ENCODE data around the gene MRPS31.

Gene MRPS31

DNA sequence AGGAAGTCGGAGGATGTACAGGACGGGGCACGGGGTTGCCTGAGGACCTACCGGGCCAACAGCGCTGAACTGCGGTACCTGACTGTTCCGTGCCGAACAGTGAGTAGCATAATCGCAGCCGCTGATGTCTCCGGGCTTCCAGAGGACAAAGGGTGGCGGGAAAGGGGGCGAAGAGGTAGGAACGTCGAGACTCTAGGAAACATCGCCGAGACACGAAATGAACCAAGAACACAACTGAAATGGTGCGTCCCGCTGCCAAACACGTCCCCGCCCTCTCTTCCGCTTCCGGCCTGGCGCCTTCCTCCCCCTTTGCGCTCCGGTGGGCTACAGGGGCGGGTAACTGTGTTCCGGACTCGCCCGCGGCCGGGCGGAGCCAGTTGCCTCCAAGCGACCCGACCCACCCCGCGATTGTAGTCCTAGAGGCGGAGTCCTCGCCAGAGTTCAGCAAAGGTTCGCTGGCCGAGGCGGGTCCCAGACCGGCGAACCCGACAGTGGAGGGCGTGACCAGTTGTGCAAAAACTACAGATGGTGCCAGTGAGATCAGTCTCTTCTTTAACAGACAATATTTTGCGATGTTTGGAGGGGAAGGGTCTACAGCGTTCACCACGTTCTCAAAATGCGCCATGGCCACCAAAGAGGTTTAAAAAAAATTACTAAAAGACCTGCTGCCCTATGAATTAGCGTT is at the start of gene MRPS31:
MRPS31 (minus strand) TSS at position 257 of the 685 bp plus-strand sequence; CDS start at position 203, 54 bp downstream.
- no peak for TF ChIP-seq GATA3 (IDR thresholded peaks at IDR 0.05; ENCODE audit: low read depth, low read length)
- no peak for TF ChIP-seq GATA2 (IDR thresholded peaks at IDR 0.05; ENCODE audit: low read depth, low read length)

DNA sequence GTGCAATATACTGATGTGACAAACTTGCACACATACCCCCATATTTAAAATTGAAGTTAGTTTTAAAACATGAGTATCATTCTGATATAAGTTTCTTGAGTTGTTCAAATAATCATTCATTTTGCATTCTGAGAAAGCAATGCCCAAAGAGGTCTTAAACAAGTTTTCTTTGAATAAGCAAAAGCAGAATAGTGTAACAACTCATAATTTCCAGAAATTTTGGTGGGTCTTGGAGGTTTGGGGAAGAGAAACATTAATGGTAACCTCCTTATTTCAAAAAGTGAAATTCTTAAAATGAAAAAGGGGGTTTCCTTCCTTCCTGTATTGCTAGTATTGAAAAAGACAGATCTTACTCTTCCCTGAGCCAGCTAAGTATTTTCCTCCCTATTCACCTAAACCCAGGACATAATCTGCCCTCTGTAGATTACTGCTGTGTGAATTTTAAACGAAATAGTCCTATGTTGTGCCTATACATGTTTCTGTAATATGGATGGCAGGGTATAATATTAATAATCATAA is 48.9 kb upstream of the MRPS31 start:
- TF ChIP-seq GATA2 (IDR thresholded peaks at IDR 0.05; ENCODE audit: low read depth, low read length) = no peak
- TF ChIP-seq GATA3 (IDR thresholded peaks at IDR 0.05; ENCODE audit: low read depth, low read length) = no peak

DNA sequence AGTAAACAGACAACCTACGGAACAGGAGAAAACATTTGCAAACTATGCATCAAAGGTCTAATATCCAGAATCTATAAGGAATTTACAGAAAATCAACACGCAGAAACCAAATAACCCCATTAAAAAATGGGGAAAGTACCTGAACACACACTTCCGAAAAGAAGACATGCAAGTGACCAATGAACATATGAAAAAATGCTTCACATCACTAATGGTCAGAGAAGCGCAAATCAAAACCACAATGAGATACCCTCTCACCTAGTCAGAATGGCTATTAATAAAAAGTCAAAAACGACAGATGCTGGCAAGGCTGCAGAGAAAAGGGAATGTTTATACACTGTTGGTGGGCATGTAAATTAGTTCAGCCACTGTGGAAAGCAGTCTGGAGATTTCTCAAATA is 47.9 kb upstream of the MRPS31 start:
- TF ChIP-seq GATA2 (IDR thresholded peaks at IDR 0.05; ENCODE audit: low read depth, low read length) (no peak), GATA3 (IDR thresholded peaks at IDR 0.05; ENCODE audit: low read depth, low read length) (no peak)

GRCh38 chr13:40814803-40815202 is 43.8 kb upstream of the MRPS31 start:
- no peak for TF ChIP-seq GATA2 (IDR thresholded peaks at IDR 0.05; ENCODE audit: low read depth, low read length)
- TF ChIP-seq GATA3 (IDR thresholded peaks at IDR 0.05; ENCODE audit: low read depth, low read length) = no peak

- no peak for TF ChIP-seq GATA2 (IDR thresholded peaks at IDR 0.05; ENCODE audit: low read depth, low read length)
- TF ChIP-seq GATA3 (IDR thresholded peaks at IDR 0.05; ENCODE audit: low read depth, low read length) = no peak
These were observed 42.9 kb upstream of the MRPS31 start for GRCh38 chr13:40813667-40814454.

DNA sequence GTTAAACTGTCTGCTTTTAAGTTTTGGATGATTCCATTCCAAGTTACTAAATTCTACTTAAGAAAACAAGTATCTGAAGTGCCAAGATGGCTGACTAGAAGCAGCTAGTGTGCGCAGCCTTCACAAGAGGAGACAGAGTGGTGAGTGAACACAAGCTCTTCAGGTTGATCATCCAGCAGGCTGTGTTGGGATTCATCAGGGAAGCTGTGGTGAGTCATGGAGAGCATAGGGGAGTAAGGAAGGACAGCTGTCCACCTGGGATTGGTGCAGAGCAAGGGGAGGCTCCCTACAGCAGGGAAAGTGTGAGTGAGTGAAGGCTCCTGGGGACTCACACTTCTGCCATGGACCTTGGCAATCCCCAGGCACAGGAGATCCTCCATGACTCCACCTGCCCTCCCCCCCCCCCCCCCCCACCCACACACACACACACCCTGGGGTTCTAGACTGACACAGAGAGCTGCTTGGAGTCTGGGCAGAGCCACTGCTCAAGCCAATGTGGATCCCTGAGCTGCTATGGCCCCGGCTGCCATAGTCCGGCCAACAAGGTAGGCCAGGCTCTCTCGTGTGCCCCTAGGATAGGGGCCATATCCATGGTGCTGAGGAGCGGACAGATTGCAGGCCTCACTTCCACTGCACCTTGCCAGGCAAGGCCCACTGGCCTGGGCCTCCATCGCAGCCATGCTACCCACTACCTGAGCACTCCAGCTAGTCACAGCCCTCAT is 41.9 kb upstream of the MRPS31 start:
- TF ChIP-seq GATA3 (IDR thresholded peaks at IDR 0.05; ENCODE audit: low read depth, low read length) (no peak), GATA2 (IDR thresholded peaks at IDR 0.05; ENCODE audit: low read depth, low read length) (no peak)

GRCh38 chr13:40812102-40812501 is 41.1 kb upstream of the MRPS31 start:
- TF ChIP-seq GATA3 (IDR thresholded peaks at IDR 0.05; ENCODE audit: low read depth, low read length) = no peak
- no peak for TF ChIP-seq GATA2 (IDR thresholded peaks at IDR 0.05; ENCODE audit: low read depth, low read length)

- TF ChIP-seq GATA3 (IDR thresholded peaks at IDR 0.05; ENCODE audit: low read depth, low read length) (no peak), GATA2 (IDR thresholded peaks at IDR 0.05; ENCODE audit: low read depth, low read length) (no peak)
These were observed 38.5 kb upstream of the MRPS31 start for GRCh38 chr13:40809471-40809870.

DNA sequence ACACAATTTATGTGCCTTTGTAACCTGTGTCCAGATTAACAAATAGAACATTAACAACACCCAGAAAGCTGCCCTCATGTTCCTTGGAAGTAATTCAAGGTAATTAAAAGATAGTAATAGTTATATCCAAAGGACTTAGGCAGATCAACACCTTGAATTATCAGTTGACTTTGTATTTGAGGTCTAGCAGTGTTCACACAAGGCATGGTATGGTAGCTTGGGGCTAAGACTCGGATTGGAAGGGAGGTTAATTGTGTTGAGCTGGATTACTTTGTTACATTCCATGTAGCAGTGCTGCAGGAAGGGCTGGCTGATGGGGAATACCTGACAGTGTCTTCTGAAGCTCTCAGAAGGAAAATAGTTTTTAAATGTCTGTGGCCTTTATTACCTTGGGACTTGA is 35.3 kb upstream of the MRPS31 start:
- TF ChIP-seq GATA3 (IDR thresholded peaks at IDR 0.05; ENCODE audit: low read depth, low read length) (no peak), GATA2 (IDR thresholded peaks at IDR 0.05; ENCODE audit: low read depth, low read length) (no peak)

DNA sequence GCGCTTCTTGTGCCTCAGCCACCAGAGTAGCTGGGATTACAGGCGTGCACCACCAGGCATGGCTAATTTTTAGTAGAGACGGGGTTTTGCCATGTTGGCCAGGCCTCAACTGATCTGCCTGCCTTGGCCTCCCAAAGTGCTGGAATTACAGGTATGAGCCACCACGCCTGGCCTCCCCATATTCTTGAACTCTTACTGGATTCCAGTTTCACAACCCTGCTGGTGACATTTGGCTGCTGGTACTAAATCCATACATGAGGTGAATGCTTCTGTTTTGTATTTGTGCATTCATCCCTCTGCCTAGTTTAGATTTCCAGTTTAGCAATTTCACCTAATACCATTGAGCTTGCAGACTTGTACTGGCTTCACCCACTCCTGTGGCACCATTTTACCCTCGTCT is 32.3 kb upstream of the MRPS31 start:
- no peak for TF ChIP-seq GATA3 (IDR thresholded peaks at IDR 0.05; ENCODE audit: low read depth, low read length)
- no peak for TF ChIP-seq GATA2 (IDR thresholded peaks at IDR 0.05; ENCODE audit: low read depth, low read length)

- TF ChIP-seq GATA3 (IDR thresholded peaks at IDR 0.05; ENCODE audit: low read depth, low read length) = no peak
These were observed 30.5 kb upstream of the MRPS31 start for GRCh38 chr13:40801255-40802217.

GRCh38 chr13:40800559-40800958 is 29.6 kb upstream of the MRPS31 start:
- no peak for TF ChIP-seq GATA2 (IDR thresholded peaks at IDR 0.05; ENCODE audit: low read depth, low read length)
- no peak for TF ChIP-seq GATA3 (IDR thresholded peaks at IDR 0.05; ENCODE audit: low read depth, low read length)

DNA sequence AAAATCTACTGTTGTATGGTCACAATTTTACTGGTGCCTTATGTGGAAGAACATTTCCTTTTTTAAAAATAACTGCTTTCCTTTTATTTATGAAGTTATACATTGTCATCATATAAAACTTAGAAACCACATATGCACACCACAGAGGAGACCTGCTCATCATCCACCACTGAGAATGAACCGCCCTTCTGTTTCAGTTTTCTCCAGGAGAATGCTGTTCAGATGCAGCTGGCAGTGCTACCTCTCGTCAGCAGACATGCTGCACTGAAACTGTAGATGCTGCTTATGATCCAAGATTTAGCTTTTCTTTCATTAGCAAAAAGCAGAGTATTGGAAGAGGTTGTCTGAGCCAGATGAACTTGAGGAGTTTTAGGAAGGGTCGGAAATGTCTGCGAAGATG is 28.5 kb upstream of the MRPS31 start:
- TF ChIP-seq GATA2 (IDR thresholded peaks at IDR 0.05; ENCODE audit: low read depth, low read length) (no peak), GATA3 (IDR thresholded peaks at IDR 0.05; ENCODE audit: low read depth, low read length) (no peak)
